ENCODE data around the gene SOWAHC.

DNA sequence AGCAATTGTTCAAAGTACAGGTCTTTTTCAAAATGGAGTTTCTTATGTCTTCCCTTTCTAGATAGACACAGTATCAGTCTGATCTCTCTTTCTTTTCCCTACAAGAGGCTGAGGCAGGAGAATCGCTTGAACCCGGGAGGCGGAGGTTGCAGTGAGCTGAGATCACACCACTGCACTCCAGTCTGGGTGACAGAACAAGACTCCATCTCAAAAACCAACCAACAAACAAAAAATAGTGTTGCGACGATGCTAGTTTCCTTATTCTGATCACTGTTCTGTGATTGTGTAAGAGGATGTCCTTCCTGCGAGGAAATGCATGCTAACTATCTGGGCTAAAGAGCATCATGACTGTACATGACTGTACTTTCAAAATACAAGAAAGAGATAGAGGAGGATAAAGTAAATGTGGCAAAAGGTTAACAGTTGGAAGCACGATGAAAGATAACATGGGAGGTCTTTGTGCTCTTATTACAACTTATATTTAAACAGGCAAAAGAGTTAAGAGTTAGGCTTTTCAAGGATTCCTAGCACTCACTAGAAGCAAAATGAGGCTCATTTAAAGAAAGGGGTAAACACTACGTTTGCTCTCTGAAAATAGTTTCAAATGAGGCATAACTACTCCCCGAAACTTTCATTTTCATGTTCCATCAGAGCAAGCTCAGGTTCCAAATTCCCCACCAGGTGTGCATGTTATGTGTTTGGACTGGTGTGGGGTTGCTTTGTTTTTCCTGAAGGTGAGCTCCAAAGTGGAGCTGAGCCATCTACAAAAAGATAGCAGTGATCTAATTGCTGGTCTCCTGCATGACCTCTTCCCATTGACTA, 23.8 kb downstream of the SOWAHC start:
- TF ChIP-seq CTCF (IDR thresholded peaks at IDR 0.05) (no peak), EP300 (IDR thresholded peaks at IDR 0.05) (no peak)

All from ovary (tissue), 3 donors.